Measurements from ENCODE around the gene CCDC15. TPM values are rescaled to one million over a fixed set of nuclear protein-coding genes. Genes with fewer than 3 reads are reported as not detected.

CCDC15 gene
- total RNA-seq, 2 donors from 2014 or later = 1.2 to 2.5 TPM

DNA sequence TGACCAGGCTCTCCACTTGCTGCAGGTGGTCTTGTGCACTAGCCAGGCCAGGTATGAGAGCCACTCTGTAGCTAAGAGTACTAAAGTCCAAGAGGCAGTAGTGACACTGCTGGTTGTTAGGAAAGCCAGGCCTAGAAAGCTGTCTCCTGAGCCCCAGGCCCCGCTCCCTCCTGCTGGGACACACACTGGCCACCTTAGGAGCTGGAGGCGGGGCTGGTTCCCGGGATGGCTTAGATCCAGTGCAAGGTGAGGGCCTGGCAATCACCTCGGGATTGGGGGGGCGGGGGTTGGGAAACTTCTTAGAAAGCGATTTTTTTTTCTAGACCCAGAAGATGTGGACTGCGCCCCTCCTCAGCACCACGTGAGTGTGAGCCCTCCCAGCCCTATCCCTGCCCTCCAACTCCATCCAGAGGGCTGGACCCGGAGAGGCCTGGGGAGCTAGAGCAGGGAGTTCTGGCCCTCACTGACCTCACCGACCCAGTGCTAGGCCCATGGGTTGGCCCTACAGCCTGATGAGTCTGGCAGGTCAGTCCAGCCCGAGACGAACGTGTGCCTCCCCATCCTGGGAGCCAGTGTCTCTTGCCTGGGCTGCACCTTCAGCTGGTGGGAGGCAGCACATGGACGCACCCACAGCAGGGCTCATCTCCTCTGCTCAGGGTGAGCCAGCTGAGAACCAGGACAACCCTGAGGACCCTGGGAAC is 127.2 kb downstream of the CCDC15 start:
- H3K27me3 ChIP-seq = no peaks in the 10 kb centered on the region
- no peak overlapping the region for H3K27ac ChIP-seq
- no peak overlapping the region for H3K4me3 ChIP-seq
- no peak for DNase-seq
- H3K4me1 ChIP-seq = no peaks in the 10 kb centered on the region
- intact Hi-C loops (cut with DNase I) = loop anchor here (10.0 kb wide), 1 partner anchor 334 kb away; no protein-coding TSS in a partner anchor
- TF ChIP-seq, protein P1, sequence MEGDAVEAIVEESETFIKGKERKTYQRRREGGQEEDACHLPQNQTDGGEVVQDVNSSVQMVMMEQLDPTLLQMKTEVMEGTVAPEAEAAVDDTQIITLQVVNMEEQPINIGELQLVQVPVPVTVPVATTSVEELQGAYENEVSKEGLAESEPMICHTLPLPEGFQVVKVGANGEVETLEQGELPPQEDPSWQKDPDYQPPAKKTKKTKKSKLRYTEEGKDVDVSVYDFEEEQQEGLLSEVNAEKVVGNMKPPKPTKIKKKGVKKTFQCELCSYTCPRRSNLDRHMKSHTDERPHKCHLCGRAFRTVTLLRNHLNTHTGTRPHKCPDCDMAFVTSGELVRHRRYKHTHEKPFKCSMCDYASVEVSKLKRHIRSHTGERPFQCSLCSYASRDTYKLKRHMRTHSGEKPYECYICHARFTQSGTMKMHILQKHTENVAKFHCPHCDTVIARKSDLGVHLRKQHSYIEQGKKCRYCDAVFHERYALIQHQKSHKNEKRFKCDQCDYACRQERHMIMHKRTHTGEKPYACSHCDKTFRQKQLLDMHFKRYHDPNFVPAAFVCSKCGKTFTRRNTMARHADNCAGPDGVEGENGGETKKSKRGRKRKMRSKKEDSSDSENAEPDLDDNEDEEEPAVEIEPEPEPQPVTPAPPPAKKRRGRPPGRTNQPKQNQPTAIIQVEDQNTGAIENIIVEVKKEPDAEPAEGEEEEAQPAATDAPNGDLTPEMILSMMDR (IDR thresholded peaks at IDR 0.05) = no peak
- H3K36me3 ChIP-seq = no peaks in the 10 kb centered on the region
- H3K9me3 ChIP-seq = no peaks in the 10 kb centered on the region
- H3K9ac ChIP-seq (ENCODE audit: low read depth in 2 of 2, low read length in 2 of 2) = no peak overlapping the region

GRCh38 chr11:125082040-125082439 is 128.0 kb downstream of the CCDC15 start:
- H3K4me3 ChIP-seq = no peak overlapping the region
- DNase-seq = no peak
- TF ChIP-seq, protein P1 (IDR thresholded peaks at IDR 0.05) = no peak
- H3K36me3 ChIP-seq = no peaks in the 10 kb centered on the region
- intact Hi-C loops (cut with DNase I) = loop anchor here (10.0 kb wide), 1 partner anchor 333 kb away; no protein-coding TSS in a partner anchor
- no peaks in the 10 kb centered on the region for H3K4me1 ChIP-seq
- H3K27me3 ChIP-seq = no peaks in the 10 kb centered on the region
- H3K27ac ChIP-seq = no peak overlapping the region
- no peaks in the 10 kb centered on the region for H3K9me3 ChIP-seq
- no peak overlapping the region for H3K9ac ChIP-seq (ENCODE audit: low read depth in 2 of 2, low read length in 2 of 2)

DNA sequence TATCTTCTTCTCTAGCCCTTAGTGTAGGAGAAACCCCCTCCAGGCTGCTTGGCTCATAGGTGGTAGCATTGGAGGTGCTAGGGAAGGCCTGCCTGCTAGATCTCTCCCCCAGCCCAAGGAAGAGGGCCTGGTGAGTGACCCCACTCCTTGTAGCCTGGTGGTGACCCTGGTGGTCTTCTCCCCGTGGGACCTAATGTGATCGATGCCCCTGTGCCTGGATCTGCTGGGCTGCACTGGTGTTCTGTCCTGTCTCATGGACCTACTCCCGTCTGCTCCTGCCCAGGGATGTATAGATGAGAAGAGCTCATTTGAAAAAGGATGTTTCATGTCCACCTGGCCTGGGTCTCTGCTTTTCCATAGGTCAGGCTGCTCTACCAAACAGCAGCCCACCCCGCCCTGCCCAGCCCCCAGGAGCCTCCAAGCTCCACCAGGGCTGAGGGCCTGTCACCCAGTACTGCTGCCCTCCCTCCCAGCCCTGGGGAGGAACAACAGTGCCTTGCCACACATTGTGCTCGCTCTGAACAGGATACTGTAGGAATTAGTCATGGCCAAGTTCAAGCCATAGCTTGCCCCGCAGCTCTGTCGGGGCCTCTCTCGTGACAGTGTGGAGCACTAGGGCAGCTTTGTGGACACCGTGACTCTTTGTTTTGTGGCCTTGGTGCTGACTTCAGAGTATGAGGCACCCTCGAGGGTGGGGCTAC is 128.8 kb downstream of the CCDC15 start:
- no peaks in the 10 kb centered on the region for H3K9me3 ChIP-seq
- DNase-seq = no peak
- intact Hi-C loops (cut with DNase I) = loop anchor here (10.0 kb wide), 1 partner anchor 332 kb away; no protein-coding TSS in a partner anchor
- TF ChIP-seq, protein P1 (IDR thresholded peaks at IDR 0.05) = no peak
- no peaks in the 10 kb centered on the region for H3K4me1 ChIP-seq
- H3K36me3 ChIP-seq = no peaks in the 10 kb centered on the region
- no peak overlapping the region for H3K4me3 ChIP-seq
- H3K27ac ChIP-seq = no peak overlapping the region
- H3K9ac ChIP-seq (ENCODE audit: low read depth in 2 of 2, low read length in 2 of 2) = no peak overlapping the region
- no peaks in the 10 kb centered on the region for H3K27me3 ChIP-seq

DNA sequence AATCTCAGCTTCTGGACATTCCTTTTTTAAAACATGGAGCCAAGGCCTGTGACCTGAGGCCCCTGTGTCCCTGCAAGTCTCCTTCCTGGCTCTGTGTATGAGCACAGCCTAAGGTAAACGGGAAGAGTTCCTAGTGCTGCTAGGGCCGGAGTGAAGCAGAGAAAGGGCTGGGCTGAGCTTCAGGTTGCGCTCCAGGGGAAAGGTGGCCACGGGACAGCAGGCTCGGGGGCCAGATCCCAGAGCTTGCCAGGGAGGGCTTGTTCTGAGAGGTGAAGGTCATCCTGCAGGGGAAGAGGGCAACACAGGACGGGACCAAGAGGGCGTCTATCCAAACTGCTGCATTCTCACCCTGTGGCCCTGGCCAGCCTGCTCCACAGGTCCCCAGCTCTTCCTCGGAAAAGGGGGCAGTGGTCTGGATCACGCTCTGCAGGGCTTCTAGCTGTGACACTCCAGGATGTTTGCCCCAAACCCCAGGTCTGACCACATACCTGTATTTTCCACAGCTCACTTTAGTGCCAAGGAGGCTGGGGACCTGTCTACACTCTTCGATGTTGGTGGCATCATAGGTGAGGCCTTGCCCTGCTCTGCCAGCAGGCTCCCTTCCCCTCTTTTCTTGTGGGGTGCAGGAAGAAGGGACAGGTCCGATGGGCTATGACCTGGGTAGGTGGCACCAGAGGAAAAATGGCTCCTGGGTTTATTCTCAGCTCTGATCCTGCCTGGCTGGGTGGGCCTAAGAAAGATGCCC is 129.5 kb downstream of the CCDC15 start:
- Histone ChIP-seq H3K27ac (no peak overlapping the region), H3K9me3 (no peaks in the 10 kb centered on the region), H3K27me3 (no peaks in the 10 kb centered on the region), H3K4me3 (no peak overlapping the region), H3K4me1 (no peaks in the 10 kb centered on the region), H3K9ac (ENCODE audit: low read depth in 2 of 2, low read length in 2 of 2) (no peak overlapping the region), H3K36me3 (no peaks in the 10 kb centered on the region)
- DNase-seq = no peak
- TF ChIP-seq, protein P1 (IDR thresholded peaks at IDR 0.05) = no peak
- intact Hi-C loops (cut with DNase I) = loop anchor here (10.0 kb wide), 1 partner anchor 331 kb away; no protein-coding TSS in a partner anchor

- H3K27ac ChIP-seq = no peak overlapping the region
- TF ChIP-seq, protein P1 (IDR thresholded peaks at IDR 0.05) = no peak
- H3K4me3 ChIP-seq = no peak overlapping the region
- H3K9ac ChIP-seq (ENCODE audit: low read depth in 2 of 2, low read length in 2 of 2) = no peak overlapping the region
- H3K9me3 ChIP-seq = no peaks in the 10 kb centered on the region
- H3K4me1 ChIP-seq = no peaks in the 10 kb centered on the region
- no peak for DNase-seq
- no peaks in the 10 kb centered on the region for H3K27me3 ChIP-seq
- intact Hi-C loops (cut with DNase I) = loop anchor here (10.0 kb wide), 1 partner anchor 331 kb away; no protein-coding TSS in a partner anchor
- no peaks in the 10 kb centered on the region for H3K36me3 ChIP-seq
Measured at GRCh38 chr11:125084057-125084416, 130.0 kb downstream of the CCDC15 start.
